GM23338 (cell line): ENCODE data around the gene AOPEP. TPM values are rescaled to one million over a fixed set of nuclear protein-coding genes. Genes with fewer than 3 reads are reported as not detected.

ENCODE experiments used
- ATAC-seq: fragments of 200-7000 bp; cut with Tn5 transposase; 3 replicates; pipeline ENCODE4 v1.9.1; 2020
- DNase-seq: peaks from one replicate; pipeline ENCODE4 v3.0.0-alpha.2; 2015; ENCODE audit warnings: low spot score
- H2AFZ ChIP-seq: fragments of 200-600 bp; sonication (generic); 2 replicates; pipeline ENCODE4 v1.8.0; 2016; ENCODE audit warnings: antibody characterized with exemption, mild to moderate bottlenecking, moderate library complexity
- H3F3A ChIP-seq: fragments of 200-600 bp; sonication (generic); replicated peaks from 2 replicates; pipeline ENCODE4 v1.8.0; 2017; ENCODE audit warnings: antibody characterized with exemption, mixed run types, low read depth
- H3K27ac ChIP-seq: fragments of 200-600 bp; sonication (generic); 2 replicates; pipeline ENCODE4 v1.6.1; 2016; ENCODE audit warnings: low read depth
- H3K27me3 ChIP-seq: fragments of 200-600 bp; sonication (generic); 2 replicates; pipeline ENCODE4 v1.8.0; 2016; ENCODE audit warnings: mild to moderate bottlenecking, mixed run types, moderate library complexity; ENCODE audit not compliant: insufficient read depth
- H3K36me3 ChIP-seq: fragments of 200-600 bp; sonication (generic); 2 replicates; pipeline ENCODE4 v1.8.0; 2016; ENCODE audit warnings: mild to moderate bottlenecking; ENCODE audit not compliant: insufficient read depth
- H3K4me1 ChIP-seq: fragments of 200-600 bp; sonication (generic); 2 replicates; pipeline ENCODE4 v1.8.0; 2016; ENCODE audit warnings: mild to moderate bottlenecking, moderate library complexity; ENCODE audit not compliant: insufficient read depth
- H3K4me2 ChIP-seq: fragments of 200-600 bp; sonication (generic); 2 replicates; pipeline ENCODE4 v1.7.1; 2017; ENCODE audit warnings: mixed run types
- H3K4me3 ChIP-seq: fragments of 200-600 bp; sonication (generic); 2 replicates; pipeline ENCODE4 v1.6.1; 2016; ENCODE audit warnings: mixed run types
- H3K79me2 ChIP-seq: fragments of 200-600 bp; sonication (generic); replicated peaks from 2 replicates; pipeline ENCODE4 v1.8.0; 2017; ENCODE audit warnings: mild to moderate bottlenecking; ENCODE audit not compliant: insufficient read depth
- H3K9me2 ChIP-seq: fragments of 200-600 bp; sonication (generic); 2 replicates; pipeline ENCODE4 v1.8.0; 2017; ENCODE audit not compliant: insufficient read depth
- H4K20me1 ChIP-seq: fragments of 200-600 bp; sonication (generic); replicated peaks from 2 replicates; pipeline ENCODE4 v1.8.0; 2017; ENCODE audit warnings: mild to moderate bottlenecking; ENCODE audit not compliant: insufficient read depth
- H3K27ac Mint-ChIP-seq: 2 replicates; pipeline ENCODE4 v1.8.0; 2020; ENCODE audit warnings: inconsistent platforms, mild to moderate bottlenecking, moderate library complexity, mixed read lengths
- H3K27me3 Mint-ChIP-seq: 3 replicates; pipeline ENCODE4 v1.8.0; 2022; ENCODE audit warnings: low read depth, mild to moderate bottlenecking, moderate library complexity, mixed read lengths, inconsistent platforms; ENCODE audit not compliant: insufficient read depth, poor library complexity
- H3K36me3 Mint-ChIP-seq: 3 replicates; pipeline ENCODE4 v1.8.0; 2021; ENCODE audit warnings: low read depth, mild to moderate bottlenecking, inconsistent platforms, moderate library complexity, mixed read lengths
- H3K4me1 Mint-ChIP-seq: 3 replicates; pipeline ENCODE4 v1.8.0; 2020; ENCODE audit warnings: mild to moderate bottlenecking, inconsistent platforms, mixed read lengths
- H3K4me3 Mint-ChIP-seq: 3 replicates; pipeline ENCODE4 v1.8.0; 2021; ENCODE audit warnings: moderate library complexity, mild to moderate bottlenecking, inconsistent platforms, mixed read lengths
- H3K9me3 Mint-ChIP-seq: 3 replicates; pipeline ENCODE4 v1.8.0; 2020; ENCODE audit warnings: moderate library complexity, mild to moderate bottlenecking, inconsistent platforms, mixed read lengths
- CREB1 ChIP-seq: fragments of 250-450 bp; sonication (Bioruptor Pico); IDR thresholded peaks from 2 replicates; pipeline ENCODE4 v1.5.0; 2020; ENCODE audit warnings: low read depth, mild to moderate bottlenecking, moderate library complexity
- CTCF ChIP-seq, 2 experiments: fragments of 200-600 bp in 1 of 2; sonication (generic) in 1 of 2; conservative IDR thresholded peaks; 2 replicates each; pipeline versions ENCODE4 v1.5.1 to v1.6.1; 2016 to 2017; ENCODE audit warnings: antibody characterized with exemption in 2 of 2, low read depth in 2 of 2, mild to moderate bottlenecking in 2 of 2, moderate library complexity in 1 of 2
- EZH2 ChIP-seq: fragments of 200-600 bp; sonication (generic); IDR thresholded peaks from one replicate; pipeline ENCODE4 v1.8.0; 2017; ENCODE audit warnings: antibody characterized with exemption, mild to moderate bottlenecking, low read depth; ENCODE audit not compliant: unreplicated experiment
- EZH2phosphoT487 ChIP-seq: fragments of 200-600 bp; sonication (generic); IDR thresholded peaks from one replicate; pipeline ENCODE4 v1.8.1; 2018; ENCODE audit warnings: antibody characterized with exemption; ENCODE audit not compliant: unreplicated experiment
- JUNB ChIP-seq: IDR thresholded peaks from one replicate; pipeline ENCODE4 v1.6.1; 2016; ENCODE audit warnings: antibody characterized with exemption; ENCODE audit not compliant: unreplicated experiment
- NANOG ChIP-seq: IDR thresholded peaks from 2 replicates; pipeline ENCODE4 v1.6.1; 2016; ENCODE audit warnings: antibody characterized with exemption, borderline replicate concordance
- POLR2AphosphoS5 ChIP-seq: IDR thresholded peaks from 2 replicates; pipeline ENCODE4 v1.6.1; 2016; ENCODE audit warnings: antibody characterized with exemption, low read depth
- REST ChIP-seq: IDR thresholded peaks from one replicate; pipeline ENCODE4 v1.6.1; 2018; ENCODE audit warnings: antibody characterized with exemption; ENCODE audit not compliant: unreplicated experiment
- STAT1 ChIP-seq: IDR thresholded peaks from one replicate; pipeline ENCODE4 v1.6.1; 2016; ENCODE audit warnings: antibody characterized with exemption; ENCODE audit not compliant: unreplicated experiment
- ZNF114 ChIP-seq: fragments of 250-450 bp; sonication (Bioruptor Pico); IDR thresholded peaks from 2 replicates; pipeline ENCODE4 v1.5.0; 2020; ENCODE audit warnings: mild to moderate bottlenecking, moderate library complexity
- ZNF331 ChIP-seq: fragments of 250-450 bp; sonication (Bioruptor Pico); IDR thresholded peaks from 2 replicates; pipeline ENCODE4 v1.5.0; 2020; ENCODE audit warnings: low read depth, mild to moderate bottlenecking, moderate library complexity
- ZNF462 ChIP-seq: fragments of 250-450 bp; sonication (Bioruptor Pico); IDR thresholded peaks from 2 replicates; pipeline ENCODE4 v1.5.0; 2020; ENCODE audit warnings: mild to moderate bottlenecking, moderate library complexity
- polyA plus RNA-seq: library from polyadenylated mRNA; unstranded; fragments of >200 nt; fragmentation: Nextera tagmentation; extraction: Ambion mirVana; gene quantifications from 2 replicates; pipeline ENCODE4 v1.2.1, GENCODE V29; 2016
- total RNA-seq: library from RNA; depleted of rRNA; stranded (reverse); fragments of >200 nt; shearing (Covaris generic); gene quantifications from 2 replicates; pipeline ENCODE4 v1.2.3, GENCODE V29; 2014
- TF ChIP-seq, protein P1 (sequence below): IDR thresholded peaks from 2 replicates; pipeline ENCODE4 v1.6.1; 2016; ENCODE audit warnings: antibody characterized with exemption

AOPEP gene
- total and polyA plus RNA-seq, 2 experiments from 2014 or later: 7.0 to 16.5 TPM

- Histone ChIP-seq H3F3A (0 out of 2 replicates have a peak, but pooled peaks cover 2% of the 10 kb centered on the region), H3K27ac (peak overlapping the region; percentile 65; the same call in 1 of the 2 replicates), H4K20me1 (no peaks in the 10 kb centered on the region), H3K9me2 (no peaks in the 10 kb centered on the region), H2AFZ (no peak overlapping the region), H3K27me3 (no peaks in the 10 kb centered on the region), H3K36me3 (no peaks in the 10 kb centered on the region), H3K4me2 (peak overlapping the region; percentile 54), H3K4me1 (peaks cover 44% of the 10 kb centered on the region), H3K79me2 (no peaks in the 10 kb centered on the region), H3K4me3 (no peak overlapping the region; the same call in 1 of the 2 replicates)
- H3K4me3 Mint-ChIP-seq: no peak overlapping the region
- H3K27ac Mint-ChIP-seq: no peak overlapping the region
- TF ChIP-seq ZNF114 (no peak), CREB1 (CRISPR knock-in tag) (no peak), ZNF462 (CRISPR knock-in tag) (no peak), NANOG (no peak), REST (no peak), EZH2 (no peak), STAT1 (no peak), EZH2phosphoT487 (no peak), JUNB (no peak), POLR2AphosphoS5 (no peak), ZNF331 (CRISPR knock-in tag) (no peak), CTCF (conservative IDR thresholded peaks at IDR 0.05; ENCODE audit: low read depth in 2 of 2) (no peak)
- TF ChIP-seq, protein P1, sequence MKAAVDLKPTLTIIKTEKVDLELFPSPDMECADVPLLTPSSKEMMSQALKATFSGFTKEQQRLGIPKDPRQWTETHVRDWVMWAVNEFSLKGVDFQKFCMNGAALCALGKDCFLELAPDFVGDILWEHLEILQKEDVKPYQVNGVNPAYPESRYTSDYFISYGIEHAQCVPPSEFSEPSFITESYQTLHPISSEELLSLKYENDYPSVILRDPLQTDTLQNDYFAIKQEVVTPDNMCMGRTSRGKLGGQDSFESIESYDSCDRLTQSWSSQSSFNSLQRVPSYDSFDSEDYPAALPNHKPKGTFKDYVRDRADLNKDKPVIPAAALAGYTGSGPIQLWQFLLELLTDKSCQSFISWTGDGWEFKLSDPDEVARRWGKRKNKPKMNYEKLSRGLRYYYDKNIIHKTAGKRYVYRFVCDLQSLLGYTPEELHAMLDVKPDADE: no peak
- H3K36me3 Mint-ChIP-seq: no peaks in the 10 kb centered on the region
- no peaks in the 10 kb centered on the region for H3K9me3 Mint-ChIP-seq
- DNase-seq (peak; percentile 24), ATAC-seq (peak; percentile 9; the same call in 2 of the 3 replicates)
- peaks cover 74% of the 10 kb centered on the region for H3K4me1 Mint-ChIP-seq
- peaks cover 5% of the 10 kb centered on the region for H3K27me3 Mint-ChIP-seq
Observed at GRCh38 chr9:94913550-94913949, 187.1 kb downstream of the AOPEP start.
